ENCODE results near the gene SLC66A2.
"Not testable (repeated sequence)": the region's sequence is repeated elsewhere in the genome, so short reads cannot be mapped to it uniquely, and the experiment has no call there.

The SLC66A2 gene

DNA sequence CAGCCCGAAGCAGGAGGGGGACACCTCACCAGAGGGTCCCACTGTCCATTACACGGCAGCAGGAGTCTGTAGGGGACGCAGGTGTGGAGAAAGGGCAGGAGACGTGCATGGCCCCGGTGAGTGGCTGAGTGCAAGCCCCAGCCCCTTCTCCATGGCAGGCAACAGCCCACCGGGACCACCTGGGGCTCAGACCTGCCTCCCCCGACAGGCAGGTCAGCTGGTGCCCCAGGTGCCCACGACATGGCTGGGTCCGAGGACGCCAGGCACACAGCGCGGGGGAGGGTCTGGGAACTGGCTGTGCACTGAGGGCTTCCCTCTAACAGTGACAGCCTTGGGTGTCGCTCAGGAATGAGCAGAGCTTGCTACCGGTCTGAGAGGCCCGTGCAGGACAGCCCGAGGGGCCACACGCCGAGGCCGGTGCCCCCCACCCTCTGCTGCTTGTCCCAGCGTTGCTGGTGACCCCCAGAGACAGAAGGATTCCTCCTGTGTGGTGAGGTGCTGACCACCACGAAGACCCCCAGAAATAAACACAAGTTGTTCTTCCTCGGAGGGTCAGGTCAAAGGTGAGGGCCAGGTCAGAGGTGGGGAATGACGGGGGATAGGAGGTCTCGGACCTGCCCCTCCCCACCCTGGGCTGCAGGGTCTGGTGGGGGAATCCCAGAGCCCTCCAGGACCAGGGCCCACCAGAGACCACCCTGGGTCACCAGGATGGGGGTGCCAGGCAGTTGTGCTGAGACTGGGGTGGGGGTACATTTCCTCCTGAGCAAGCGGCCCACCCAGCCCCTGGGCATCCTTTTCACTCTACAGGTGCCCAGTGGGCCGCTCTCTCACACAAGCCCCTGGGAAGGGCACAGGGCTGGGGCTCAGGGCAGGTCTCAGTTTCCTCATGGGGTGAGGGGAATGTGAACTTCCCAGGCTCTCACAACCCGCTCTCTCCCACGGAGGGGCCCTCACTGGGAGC, 50.6 kb downstream of the SLC66A2 start:
- no peak for DNase-seq

DNA sequence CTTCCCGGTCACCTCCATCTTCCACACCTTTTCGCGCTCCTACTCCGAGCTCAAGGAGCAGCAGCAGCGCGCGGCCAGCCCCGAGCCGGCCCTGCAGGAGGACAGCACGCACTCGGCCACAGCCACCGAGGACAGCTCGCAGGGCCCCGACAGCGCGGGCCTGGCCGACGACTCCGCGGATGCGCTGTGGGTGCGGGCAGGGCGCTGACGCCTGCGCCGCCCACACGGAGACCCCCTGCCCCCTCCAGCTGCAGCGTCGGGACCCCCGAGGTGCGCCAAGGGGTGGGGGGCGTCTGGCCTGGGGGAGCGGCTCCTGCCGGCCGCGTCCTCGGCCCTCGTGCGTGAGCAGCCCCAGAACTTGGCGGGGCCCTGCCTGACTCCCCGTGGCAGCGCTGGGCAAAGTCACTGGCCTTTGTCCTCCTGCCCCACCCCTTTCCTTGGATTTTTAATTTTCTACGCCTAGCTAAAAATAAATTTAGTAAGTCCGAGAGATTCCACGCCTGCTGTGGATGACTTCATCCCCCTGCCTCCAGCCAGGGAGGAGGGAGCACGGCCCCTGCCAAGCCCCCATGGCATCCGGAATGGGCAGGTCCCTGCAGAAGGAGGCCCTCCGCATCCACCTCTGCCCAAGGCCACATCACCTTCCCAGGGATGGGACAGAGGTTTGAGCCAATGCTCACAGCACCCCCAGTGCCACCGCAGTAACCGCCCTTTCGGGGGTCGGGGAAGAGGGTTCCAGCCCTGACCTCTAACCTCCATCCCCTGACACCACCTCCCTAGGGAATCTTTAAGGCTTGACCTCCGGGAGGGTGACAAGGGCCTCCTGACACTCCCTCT, 51.6 kb downstream of the SLC66A2 start:
- DNase-seq: no peak

DNA sequence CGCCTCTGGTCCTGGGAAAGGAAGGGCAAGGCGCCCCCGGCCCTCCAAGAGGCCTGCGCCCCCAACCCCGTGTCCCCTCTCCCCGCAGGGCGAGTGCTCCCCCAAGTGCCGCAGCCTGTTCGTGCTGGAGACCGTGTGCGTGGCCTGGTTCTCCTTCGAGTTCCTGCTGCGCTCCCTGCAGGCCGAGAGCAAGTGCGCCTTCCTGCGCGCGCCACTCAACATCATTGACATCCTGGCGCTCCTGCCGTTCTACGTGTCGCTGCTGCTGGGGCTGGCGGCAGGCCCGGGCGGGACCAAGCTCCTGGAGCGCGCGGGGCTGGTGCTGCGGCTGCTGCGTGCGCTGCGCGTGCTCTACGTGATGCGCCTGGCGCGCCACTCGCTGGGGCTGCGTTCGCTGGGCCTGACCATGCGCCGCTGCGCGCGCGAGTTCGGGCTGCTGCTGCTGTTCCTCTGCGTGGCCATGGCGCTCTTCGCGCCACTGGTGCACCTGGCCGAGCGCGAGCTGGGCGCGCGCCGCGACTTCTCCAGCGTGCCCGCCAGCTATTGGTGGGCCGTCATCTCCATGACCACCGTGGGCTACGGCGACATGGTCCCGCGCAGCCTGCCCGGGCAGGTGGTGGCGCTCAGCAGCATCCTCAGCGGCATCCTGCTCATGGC, 52.4 kb downstream of the SLC66A2 start:
- DNase-seq: no peak

DNA sequence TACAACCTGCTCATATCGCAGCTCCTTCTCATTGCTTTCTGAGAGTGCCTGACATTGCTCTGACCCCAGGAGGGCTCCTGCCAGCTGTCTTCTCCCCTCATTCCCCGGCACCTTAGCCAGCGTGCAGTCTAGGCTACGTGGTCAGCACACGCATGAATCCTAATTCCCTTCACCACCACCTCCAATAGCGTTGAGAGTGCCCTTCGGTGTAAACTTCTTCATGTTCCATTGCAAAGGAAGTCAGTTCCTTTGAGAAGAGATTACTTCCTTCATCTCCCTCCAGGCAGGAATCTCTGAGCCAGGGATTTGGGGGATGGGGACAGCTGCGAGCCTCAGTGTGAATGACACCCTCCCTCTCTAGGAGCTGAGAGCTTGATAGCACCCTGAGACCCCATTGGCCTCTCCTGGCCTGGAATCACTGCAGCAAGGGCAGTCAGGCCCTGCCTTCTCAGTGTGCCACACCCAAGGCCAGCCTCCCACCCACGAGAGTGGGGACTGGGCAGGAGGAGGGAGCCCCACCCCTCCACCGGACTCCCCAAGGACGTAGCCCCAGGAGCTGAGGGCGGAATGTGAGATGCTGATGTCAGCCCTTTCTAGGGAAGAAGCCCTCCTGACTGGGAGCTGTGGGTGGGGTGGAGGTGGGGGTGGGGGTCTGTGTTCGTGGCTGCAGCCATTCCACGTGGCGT, 53.4 kb downstream of the SLC66A2 start:
- DNase-seq: no peak

DNA sequence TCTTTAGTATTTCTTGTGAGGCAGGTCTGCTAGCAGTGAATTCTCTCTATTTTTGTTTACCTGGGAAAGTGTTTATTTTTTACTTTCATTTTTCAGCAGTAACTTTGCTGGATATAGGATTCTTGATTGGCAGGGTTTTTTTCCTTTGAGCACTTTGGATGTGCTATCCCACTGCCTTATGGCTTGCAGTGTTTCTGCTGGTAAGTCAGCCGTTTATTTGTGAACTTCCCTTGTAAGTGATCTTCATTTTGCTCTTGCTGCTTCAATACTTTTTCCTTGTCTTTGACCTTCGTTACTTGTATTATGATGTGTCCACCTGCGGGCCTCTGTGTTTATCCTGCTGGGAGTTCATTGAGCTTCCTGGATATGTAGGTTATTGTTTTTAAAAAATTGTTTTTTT, 54.7 kb downstream of the SLC66A2 start:
- DNase-seq: no peak

DNA sequence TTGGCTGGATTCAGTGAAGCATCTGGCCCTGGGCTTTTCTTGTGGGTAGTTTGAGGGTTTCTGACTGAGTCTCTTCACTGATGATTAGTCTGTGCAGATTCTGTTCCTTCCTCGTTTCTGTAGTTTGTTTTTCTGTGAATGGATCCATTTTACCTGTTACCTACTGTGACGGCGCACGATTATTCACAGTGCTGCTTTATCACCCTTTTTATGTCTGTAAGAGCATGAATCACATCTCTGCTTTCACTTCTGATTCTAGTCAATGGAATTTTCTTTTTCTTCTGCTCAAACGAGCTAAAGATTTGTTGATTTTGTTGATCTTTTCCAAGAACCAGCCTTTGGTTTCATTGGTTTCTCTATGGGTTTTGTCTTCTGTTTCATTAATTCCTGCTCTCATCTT, 60.8 kb downstream of the SLC66A2 start:
- DNase-seq: no peak

DNA sequence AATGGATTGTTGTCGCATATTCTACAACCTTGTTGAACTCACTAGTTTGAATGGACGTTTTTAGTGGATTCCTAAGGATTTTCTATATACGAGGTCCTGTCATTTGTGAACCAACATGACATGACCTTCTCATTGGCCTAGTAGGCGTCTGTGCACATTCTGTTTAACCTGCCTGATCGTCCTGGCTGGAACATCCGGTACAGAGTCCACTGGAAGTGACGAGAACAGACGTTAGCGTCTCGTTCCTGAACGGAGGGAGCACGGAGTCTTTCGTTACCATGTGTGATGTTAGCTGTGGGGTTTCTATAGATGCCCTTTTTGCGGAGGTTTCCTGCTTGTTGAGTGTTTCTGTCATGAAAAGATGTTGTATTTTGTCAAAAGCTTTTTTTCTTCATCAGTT, 61.9 kb downstream of the SLC66A2 start:
- no peak for DNase-seq

DNA sequence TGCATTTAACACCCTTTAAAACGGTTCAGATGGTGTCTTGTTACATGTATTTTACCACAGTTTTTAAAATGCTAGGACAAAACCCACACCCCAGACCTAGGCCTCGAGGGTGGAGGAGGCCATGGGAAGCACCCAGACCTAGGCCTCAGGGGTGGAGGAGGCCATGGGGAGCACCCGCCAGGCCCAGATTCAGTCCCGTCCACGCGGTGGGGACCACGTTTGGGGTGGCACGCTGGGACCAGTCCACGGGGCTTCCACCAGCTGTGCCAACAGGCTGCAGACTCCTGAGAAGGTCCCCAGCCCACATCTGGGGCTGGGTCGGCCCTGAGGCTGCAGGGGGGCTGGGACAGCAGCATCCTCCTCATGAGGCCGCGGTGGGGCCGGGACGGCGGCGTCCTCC, 63.4 kb downstream of the SLC66A2 start:
- DNase-seq: no peak

DNA sequence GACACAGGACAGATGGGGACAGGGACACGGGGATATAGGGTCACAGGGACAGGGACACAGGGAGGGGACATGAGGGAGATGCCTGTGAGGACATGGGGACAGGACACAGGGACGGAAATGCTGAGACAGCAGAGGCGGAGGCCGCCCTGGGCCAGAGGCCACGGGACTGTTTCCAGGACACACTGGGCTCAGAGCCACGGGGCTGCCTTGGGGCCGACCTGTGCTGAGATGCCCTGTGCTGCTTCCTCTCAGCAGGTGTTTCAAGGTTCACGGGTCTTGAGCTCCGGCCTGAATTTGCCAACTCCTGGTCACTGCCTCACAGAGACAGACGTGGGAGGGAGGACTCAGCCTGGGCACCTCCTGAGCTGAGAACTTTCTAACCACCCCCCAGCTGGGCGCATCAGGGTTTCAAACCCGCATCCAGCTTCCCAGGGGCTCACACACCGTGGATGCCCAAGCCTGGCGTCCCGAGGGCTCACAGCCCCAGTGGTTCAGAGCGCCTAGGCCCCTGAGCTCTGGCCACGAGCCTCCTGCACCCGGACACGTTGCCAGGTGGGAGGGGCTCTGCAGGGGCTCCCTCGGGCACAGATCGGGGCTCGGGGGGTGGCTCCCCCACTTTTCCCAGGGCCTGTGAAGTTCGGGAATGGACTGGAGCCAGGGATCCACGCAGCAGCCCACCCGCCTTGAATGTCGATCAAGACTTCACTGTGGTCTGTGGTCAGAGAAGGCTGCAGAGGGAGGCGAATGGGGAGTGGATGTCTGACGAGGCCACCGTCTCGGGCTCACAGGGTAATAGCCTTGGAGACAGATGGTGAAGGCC, 64.1 kb downstream of the SLC66A2 start:
- DNase-seq: no peak

DNA sequence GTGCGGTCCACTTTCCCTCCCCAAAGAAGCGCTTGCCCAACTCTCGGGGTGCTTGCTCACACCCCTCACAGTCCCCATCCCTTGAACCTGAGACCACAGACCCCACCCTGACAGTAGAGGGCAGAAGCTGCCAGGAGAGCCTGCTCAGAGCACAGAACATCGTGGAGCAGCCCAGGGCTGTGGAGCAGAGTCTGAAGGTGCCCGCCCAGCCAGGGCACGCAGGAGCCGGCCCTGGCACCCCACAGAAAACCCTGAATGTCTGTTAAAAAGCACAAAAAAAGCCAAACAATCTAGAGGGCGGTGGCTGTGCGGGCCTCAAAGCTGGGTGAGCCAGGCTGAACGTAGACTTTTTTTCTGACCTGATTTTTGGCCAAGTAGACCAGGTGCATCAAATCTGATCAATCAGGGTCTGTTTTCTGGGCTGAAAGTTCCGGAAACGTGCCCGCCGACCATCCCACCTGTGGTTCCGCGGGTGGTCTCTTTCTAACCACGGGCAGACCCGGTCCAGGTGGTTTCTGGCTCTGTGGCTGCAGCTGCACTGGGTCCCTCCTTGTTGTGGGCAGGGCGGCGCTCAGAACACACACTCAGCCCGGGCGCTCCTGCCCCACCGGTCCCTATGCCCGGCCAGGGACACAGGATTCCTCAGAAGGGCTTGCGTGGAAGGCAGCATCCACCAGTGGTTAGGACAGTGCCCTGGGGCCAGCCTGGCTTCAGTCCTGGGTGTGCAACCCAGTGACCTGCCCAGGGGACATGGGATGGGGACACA, 66.3 kb downstream of the SLC66A2 start:
- DNase-seq: no peak

DNA sequence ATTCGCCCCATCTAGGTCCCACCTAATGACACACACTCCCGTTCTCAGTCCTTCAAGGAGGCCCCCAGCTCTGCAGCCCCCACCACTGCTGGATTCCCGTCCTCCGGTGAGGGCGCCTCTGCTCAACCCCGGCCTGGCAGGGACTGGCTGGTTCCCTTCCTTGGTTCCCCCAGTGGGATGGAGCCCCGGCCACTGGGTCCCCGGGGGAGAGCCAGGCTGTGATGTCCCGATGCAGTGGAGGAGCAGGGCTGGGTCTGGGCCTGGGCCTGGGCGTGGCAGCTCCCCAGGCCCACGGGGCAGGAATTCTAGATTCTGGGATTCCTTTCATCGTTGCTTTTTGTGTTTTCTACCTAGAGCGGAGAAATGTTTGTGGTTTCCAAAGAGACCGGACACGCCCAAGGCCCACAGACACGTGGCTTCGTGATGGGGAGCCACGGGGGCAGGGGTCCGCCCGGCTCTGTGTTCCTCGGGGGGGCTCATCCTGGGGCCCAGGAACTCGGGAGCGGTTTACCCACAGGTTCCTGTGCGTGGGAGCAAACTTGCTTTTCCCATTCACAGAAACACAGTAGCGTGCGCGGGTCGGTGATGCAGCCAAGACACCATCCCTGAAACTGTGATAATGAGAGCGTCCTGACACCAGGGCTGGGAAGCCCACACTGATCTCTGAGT, 67.0 kb downstream of the SLC66A2 start:
- DNase-seq: no peak

DNA sequence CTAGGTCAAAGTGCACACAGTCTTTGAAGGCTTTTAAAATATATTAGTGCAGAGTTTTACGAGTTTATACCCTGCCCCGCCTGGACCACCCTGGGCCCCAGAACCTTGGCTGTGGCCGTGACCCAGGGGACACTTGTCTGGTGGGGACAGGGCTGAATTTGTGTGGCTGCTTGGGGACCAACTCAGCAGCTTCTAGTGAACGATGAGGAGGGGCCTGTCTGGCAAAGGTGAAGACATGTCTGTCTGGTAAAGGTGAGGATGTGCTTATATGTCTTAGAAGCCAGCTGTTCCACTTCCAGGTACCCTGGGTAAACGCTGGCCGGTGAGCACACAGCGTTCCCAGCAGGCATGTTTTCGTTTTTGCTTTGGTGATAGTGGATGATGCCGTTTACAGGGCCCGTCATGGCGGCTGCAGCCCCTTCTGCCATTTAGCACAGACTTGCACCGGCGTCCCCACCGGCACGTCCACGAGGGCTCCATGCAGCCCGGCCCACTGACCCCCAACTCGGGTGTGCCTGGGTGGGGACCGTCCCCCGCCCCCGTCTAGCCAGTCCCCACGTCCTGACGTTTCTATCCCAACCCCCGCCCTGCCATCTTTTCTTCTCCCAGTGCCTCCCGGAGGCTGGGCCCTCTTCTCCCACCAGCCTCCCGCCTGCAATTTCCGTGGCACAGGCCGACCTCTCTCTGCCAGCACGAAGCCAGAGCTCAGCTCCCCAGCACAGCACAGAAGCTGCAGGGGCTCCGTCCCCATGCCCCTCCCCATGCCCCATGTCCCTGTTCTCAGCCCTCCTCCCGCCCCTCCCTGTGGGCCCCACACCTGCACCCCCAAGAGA, 67.8 kb downstream of the SLC66A2 start:
- DNase-seq: no peak

DNA sequence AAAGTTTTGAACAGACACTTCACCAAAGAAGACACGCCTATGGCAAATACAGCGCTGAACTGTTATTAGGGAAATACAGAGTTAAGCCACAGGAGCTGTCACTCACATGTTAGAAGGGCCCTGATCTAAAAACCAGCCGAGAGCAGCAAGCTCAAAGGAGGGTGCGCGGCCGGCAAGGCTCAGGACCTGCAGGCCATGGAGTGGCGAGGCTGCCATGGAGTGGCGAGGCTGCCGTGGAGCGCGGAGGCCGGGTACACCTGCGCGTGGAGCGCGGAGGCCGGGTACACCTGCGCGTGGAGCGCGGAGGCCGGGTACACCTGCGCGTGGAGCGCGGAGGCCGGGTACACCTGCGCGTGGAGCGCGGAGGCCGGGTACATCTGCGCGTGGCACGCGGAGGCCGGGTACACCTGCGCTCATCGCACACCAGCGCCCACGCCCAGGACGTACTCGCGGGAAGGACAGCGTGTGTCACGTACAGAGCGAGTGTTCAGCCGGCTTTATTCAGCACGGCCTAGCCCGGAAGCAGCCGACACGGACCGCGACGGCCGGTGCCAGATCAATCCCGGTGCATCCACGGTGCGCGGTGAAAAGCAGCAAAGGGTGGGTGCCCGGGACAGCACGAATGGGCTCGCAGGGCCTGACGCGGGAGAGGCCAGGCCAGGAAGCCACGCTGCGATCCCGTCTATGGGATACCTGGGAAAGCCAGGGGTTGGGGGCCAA, 68.8 kb downstream of the SLC66A2 start:
- no peak for DNase-seq

DNA sequence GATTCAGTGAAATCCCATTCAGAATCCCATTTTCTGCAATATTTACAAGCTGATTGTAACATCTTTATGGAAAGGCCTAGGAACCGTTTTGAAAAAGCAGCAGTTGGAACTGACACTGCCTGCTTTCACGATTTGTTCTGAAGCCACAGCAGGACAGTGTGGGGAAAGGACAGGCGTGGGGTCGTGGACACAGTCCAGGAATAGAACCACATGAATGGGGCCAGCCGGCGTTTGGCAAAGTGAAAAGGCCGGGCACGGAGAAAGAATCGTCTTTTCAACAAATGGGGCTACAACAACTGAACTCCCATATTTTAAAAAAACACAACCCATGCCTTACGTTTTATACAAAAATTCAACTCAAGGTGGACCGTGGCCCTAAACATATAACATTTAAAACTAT, 69.8 kb downstream of the SLC66A2 start:
- no peak for DNase-seq

DNA sequence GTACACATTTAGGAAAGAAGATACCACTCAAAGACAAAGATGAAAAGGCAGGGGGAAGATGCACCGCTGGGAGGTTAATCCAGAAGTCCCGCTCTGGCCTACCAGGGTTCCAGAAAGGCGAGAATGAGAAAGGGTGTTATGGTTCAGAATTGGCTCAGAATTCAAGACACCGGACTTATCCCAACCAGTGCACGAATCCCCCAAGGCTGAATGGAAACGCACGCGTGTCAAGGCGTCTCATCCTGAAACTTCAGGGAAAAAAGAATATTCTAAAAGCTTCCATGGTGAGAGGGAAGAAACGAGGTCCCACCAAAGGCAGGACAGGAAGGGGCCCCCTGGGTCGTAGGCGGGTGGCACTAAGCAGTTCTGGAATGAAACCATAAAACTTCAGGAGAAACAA, 71.9 kb downstream of the SLC66A2 start:
- DNase-seq: no peak

DNA sequence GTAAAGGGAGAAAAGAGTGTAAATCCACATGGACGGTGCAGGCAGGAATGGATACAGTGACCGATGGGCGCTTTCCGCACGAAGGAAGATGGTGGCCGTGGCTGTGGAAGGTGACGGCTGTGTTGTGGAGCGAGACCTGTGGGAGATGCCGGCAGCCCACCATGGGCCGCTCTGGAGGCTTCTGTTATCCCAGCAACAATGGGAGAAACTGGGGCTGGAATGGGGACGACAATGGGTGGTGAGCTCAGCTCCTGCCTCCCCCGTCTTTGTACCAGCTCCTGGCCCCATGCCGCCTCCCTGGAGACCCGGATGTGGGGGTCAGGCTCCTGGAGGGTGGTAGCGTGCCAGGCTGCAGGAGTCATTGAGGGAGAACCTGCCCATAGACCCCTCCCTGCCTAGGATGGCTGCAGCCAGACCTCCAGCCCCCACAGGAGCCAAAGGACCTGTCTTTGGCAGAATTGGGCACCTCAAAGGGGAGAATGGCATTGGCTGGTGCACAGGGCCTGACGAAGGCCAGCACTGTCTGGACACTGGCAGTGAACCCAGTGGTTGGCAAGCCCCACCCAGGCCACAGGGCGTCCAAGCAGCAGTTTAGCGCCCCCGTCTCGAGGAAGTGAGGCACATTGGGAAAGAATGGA, 72.6 kb downstream of the SLC66A2 start:
- DNase-seq: no peak

DNA sequence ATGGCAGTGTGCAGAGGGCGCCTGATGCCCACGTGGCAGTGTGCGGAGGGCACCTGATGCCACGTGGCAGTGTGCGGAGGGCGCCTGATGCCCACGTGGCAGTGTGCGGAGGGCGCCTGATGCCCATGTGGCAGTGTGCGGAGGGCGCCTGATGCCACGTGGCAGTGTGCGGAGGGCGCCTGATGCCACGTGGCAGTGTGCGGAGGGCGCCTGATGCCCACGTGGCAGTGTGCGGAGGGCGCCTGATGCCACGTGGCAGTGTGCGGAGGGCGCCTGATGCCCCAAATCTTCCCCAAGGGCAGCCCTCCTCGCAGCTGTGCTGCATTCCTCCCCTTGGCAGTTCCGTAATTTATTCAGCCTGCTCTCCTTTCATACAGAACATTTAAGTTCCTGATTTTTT, 73.2 kb downstream of the SLC66A2 start:
- not testable (repeated sequence) for DNase-seq

Measured in activated T-cell treated with anti-CD3 and anti-CD28 coated beads, Interleukin-2, amount 50 U/mL, for 1 hour (primary cell).